SK-N-SH treated with all-trans-retinoic acid at 6 μM for 48 hours (cell line): ENCODE data around the gene RIC1.

Experiments used
- CSDC2 ChIP-seq: fragments of 250-450 bp; sonication (Bioruptor Pico); IDR thresholded peaks from 2 replicates; pipeline ENCODE4 v1.5.0; 2020; ENCODE audit warnings: mild to moderate bottlenecking, moderate library complexity
- ISL1 ChIP-seq: fragments of 250-450 bp; sonication (Bioruptor Pico); IDR thresholded peaks from 2 replicates; pipeline ENCODE4 v2.1.2; 2022; ENCODE audit warnings: mild to moderate bottlenecking, moderate library complexity

- no peak for TF ChIP-seq ISL1 (CRISPR knock-in tag)
- TF ChIP-seq CSDC2 (CRISPR knock-in tag), result no peak
These were observed 68.0 kb downstream of the RIC1 start for GRCh38 chr9:5696884-5697283.
